Measurements from ENCODE around the gene APOB.

The APOB gene

DNA sequence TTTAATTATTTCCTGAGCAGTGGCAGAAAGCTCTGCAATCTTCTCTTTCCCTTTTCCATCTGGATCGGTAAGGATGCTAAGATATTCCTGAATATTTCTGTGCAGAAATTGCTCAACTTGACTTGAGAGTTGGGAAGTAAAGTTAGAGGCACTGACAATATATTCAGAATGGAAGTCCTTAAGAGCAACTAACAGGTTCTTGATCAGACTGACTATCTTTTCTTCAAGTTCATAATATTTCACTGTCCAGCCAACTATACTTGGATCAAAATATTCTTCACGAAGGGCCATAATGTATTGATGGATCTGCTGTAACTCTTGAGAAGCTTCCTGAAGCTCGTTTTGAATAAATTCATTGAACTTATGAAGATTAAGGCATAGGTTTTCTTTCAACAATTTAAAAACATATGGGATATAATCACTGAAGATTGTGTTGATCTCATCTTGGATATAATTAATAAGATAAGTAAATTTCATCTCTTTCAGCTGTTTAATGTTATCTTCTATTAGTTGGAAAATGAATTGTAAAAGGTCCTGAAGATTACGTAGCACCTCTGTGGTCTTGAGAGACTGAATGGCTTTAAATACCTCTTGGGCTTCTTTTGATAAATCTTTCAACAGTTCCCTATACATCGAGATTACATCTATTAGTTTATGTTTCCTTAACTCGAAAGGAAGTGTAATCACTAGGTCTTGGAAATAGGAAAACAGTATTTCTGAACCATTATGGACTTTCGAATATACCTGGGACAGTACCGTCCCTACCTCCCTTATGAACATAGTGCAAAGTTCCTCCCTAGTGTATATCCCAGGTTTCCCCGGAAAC, 41.7 kb downstream of the APOB start:
- TF ChIP-seq GATA3 (IDR thresholded peaks at IDR 0.05; ENCODE audit: low read depth, low read length) (no peak), GATA2 (IDR thresholded peaks at IDR 0.05; ENCODE audit: low read depth, low read length) (no peak)

DNA sequence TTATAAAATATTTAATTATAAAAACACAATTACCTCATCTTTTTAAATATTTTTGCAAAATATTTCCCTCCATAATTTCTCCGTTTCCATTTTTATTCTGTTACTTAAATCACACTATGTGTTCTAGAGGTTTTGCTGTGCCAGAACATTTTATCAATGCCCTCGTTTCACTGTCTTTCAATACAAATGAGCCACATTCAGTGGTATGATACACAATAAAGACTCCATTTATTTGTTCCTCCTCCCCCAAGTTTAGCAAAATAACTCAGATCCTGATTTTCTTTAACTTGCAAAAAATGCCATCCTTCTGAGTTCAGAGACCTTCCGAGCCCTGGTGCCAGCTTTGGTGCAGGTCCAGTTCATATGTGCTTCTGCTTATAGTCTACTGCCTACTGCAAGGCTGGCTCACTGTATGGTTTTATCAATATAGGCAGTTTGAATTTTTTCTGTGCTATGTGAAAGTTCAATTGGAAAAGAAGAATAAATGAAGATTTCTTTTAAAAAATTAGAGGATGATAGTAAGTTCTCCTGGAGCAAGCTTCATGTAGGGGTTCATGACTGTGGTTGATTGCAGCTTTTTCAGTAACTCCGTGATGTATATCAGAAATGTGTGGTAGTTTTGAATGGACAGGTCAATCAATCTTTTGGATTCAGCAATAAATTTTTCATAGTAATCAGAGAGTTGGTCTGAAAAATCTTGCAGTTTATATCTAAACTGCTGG, 42.5 kb downstream of the APOB start:
- no peak for TF ChIP-seq GATA3 (IDR thresholded peaks at IDR 0.05; ENCODE audit: low read depth, low read length)
- no peak for TF ChIP-seq GATA2 (IDR thresholded peaks at IDR 0.05; ENCODE audit: low read depth, low read length)

DNA sequence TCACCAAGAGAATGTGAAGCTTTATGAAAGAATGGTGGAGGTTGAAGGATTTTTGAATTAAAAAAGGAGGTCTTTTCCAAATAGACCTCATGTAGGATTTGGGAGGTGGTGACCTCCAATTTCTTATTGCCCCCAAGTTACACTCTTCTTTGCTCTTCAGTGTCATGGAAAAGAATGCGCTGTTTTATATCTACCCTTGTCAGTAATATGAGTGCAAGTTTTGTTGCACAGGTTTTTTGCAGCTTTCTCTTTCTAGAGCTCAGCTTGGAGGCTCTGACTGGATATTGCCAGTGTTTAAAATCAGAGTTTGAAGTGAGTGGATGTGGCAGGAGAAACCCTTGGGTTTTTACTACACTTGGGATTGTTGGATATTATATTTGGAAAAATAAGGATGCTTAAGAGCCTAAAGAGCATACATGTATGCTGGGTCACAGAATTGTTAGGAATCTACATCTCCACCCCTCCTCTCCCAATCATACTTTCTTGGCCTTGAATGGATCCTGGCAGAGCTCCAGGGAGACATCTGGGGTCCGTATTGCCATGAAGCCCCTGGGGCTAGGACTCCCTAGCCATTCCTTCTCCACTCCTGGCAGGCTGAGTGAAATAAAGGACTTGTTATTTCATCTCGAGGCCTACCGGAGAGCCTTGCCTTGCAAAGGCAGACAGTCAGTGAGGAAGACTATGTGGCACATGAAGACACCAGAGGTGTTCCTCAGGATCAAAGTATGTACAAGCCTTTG, 43.8 kb downstream of the APOB start:
- TF ChIP-seq GATA2 (IDR thresholded peaks at IDR 0.05; ENCODE audit: low read depth, low read length): no peak
- TF ChIP-seq GATA3 (IDR thresholded peaks at IDR 0.05; ENCODE audit: low read depth, low read length): no peak

DNA sequence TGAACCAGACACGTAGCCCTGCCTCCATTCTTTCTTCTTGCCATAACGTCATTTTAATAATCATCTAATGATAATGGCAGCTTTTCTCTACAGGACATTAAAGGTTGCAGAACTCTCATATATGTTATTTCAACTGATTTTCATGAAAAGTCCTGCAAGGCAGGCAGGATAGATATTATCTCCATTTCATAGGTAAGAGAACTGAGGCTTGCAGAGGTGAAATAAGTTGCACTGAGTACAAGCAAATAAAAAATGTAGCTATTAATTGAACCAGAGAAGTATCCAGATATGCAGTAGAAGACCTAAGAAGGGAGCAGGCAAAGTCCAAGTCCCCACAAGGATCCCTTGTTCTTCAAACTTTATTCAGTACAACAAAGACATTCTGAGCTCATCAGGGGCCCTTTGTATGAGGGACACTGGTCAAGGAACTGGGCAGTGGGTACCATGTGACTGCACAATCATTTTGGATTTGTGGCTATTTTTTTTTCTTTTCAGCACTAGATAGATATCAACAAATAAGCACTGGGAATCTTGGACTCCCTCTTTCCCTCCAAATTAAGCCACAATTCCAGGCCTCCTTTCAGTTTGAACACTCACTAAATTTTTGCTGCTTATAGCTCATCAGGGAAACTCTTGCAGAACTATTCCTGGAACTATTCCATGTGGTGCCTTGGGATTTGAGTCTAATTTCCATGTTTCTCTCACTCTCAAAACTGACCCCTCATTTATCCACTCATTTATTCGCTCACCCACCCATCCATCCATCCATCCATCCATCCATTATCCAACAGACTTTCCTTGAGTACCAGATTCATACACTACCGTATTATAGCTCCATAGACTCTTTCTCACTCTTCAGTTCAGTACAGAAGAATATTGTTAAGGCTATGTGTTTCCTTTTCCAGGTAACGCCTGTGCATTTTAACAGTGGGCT, 44.6 kb downstream of the APOB start:
- TF ChIP-seq GATA3 (IDR thresholded peaks at IDR 0.05; ENCODE audit: low read depth, low read length): no peak
- no peak for TF ChIP-seq GATA2 (IDR thresholded peaks at IDR 0.05; ENCODE audit: low read depth, low read length)

DNA sequence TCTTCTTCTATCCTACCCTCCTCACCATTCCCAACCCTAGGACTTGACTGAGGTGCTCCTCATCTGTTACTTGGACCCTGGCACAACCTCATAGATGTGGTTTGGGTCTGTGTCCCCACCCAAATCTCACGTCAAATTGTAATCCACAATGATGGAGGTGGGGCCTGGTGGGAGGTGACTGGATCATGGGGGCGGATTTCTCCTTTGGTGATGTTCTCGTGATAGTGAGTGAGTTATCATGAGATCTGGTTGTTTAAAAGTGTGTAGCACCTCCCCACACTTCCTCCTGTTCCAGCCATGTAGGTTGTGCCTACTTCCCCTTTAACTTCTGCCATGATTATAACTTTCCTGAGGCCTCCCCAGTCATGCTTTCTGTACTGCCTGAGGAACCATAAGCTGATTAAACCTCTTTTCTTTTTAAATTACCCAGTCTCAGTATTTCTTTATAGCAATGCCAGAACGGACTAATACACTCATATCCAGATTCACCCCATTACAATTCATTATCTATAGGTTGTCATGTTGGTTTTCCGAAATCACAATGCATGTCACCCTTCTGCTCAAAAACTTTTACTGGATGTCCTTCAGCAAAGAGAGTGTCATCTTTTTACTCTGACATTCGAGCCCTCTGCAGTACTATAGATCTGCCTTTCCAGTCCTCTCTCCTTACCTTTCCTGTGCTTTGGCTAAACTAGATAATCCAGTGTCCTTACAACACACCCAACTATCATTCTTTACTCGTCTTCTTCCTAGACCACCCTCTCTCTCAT, 45.7 kb downstream of the APOB start:
- TF ChIP-seq GATA2 (IDR thresholded peaks at IDR 0.05; ENCODE audit: low read depth, low read length) (no peak), GATA3 (IDR thresholded peaks at IDR 0.05; ENCODE audit: low read depth, low read length) (no peak)

DNA sequence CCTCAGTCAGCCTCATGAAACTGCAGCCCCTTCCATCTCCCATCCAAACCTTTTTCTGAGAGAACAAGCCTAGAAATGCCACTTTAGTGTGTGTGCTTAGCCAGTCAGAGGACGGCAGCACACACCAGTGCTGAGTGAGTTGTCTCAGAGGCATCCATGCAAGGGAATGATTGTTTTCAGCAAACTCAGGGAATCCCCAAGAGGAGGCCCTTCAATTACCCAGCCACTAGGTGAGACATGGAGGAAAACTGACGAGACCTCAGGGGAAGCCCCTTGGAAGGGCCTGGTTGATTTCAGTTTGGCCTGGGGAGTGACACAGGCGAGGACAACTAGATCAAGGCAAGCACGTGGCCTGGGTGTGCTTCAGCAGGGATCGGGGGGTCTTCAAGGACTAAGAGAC, 49.7 kb downstream of the APOB start:
- TF ChIP-seq GATA3 (IDR thresholded peaks at IDR 0.05; ENCODE audit: low read depth, low read length) (no peak), GATA2 (IDR thresholded peaks at IDR 0.05; ENCODE audit: low read depth, low read length) (no peak)

DNA sequence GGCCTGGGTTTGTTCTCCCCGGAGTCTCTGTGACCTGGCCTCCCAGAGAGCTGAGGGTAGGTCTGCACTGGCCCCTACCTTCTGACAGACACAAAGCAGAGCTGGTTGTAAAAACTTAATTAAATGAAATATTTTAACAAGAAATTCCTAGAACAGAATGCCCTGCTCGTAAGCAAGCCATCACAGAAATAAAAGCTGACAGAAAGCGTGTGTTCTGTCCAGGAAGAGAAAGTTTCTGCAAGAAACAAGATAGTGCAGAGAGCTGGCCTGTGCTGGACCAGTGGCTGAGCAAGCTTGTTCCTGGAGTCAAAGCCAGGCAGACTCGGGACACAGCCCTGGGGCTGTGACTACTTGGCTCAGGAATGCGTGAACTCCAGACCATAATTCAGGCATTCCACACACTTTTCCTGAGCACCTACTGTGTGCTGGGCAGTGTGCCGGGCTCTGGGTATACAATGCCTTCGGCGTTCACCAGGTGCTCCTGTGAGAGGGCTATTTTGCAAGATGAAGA, 51.6 kb downstream of the APOB start:
- no peak for TF ChIP-seq GATA2 (IDR thresholded peaks at IDR 0.05; ENCODE audit: low read depth, low read length)
- no peak for TF ChIP-seq GATA3 (IDR thresholded peaks at IDR 0.05; ENCODE audit: low read depth, low read length)

DNA sequence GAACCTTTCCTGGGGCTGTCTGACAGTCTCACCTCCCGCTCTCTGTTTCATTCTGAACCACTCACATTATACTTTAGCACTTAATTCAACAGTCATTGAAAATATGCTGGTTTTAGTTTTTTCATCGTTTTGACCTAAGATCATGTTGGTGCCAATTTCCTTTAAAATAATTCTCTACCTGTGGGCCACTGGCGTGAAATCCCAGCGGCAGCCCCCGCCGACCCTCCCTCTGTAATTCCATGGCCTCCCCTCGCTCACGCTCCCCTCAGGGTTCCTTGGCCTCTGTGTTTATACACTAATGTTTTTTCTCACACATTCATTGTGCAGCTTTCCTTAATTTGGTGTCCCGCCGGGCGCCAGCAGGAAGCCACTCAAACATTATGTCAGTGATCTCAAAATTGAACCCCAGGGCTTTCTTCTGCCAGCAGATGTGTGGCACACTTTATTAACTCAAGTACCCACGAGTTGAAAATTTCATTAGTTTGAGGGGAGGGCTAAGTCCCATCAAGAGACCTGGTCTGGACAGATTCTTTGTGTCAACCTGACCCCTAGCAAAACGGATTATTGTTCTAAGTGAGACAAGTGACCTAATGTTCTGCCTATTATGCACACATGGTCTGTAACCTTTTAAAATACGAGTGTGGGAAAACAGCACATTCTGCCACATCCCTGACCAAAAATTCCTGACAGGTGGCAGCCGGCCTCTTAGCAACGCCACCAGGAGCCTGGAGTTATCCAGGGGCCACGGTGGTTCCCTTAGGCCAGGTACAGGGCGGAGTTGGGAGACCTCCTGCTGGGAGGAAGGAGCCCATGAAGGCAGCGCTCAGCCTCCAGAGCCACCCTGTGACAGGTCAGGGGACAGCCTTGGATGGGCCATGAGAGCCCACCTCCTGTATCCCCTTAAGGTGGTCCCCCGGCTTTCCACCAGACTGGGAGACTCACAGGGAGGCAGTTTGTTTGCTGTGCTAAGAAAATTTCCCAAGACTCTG, 53.1 kb downstream of the APOB start:
- TF ChIP-seq GATA2 (IDR thresholded peaks at IDR 0.05; ENCODE audit: low read depth, low read length): no peak
- TF ChIP-seq GATA3 (IDR thresholded peaks at IDR 0.05; ENCODE audit: low read depth, low read length): no peak

DNA sequence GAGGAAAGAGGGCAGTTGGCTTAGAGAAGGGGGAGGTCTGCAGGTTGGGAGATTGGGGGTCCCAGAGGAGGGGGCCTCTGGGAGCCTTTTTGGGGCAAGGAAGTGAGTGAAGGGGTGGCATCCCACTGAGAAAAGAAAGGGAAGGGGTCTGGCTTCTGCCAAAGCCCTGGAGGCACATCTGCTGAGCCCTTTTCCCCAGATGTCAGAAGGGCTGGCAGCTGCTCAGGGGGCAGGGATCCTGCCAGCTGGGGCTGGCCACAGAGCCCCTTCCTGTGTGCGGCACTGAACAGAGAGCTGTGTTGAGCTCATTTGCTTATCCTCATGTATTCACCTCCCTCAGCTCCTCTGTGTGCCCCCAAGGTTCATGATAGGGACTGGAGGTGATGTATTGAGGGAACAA, 54.5 kb downstream of the APOB start:
- TF ChIP-seq GATA3 (IDR thresholded peaks at IDR 0.05; ENCODE audit: low read depth, low read length): no peak
- TF ChIP-seq GATA2 (IDR thresholded peaks at IDR 0.05; ENCODE audit: low read depth, low read length): no peak

DNA sequence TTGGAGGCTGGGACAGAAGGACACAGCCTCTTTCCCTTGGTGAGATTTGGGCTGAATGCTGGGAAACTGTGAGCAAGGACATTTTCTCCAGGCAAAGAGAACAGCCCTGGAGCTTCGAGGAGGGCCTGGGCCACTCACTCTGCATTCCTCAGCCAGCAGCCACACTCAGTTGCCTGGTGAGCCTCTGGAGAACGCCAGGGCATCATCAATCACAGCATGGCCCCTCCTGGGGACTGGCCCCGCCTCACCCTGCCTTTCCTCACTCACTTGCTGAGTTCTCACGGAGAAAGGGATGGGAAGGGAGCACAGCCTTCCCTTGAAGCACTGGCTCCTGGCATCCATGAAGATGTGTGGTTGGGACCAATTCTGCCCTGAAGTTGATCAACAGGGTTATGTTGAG, 55.0 kb downstream of the APOB start:
- TF ChIP-seq GATA3 (IDR thresholded peaks at IDR 0.05; ENCODE audit: low read depth, low read length) (no peak), GATA2 (IDR thresholded peaks at IDR 0.05; ENCODE audit: low read depth, low read length) (no peak)
